GM23248 (cell line): ENCODE data around the gene CDH8. TPM values are rescaled to one million over a fixed set of nuclear protein-coding genes. Genes with fewer than 3 reads are reported as not detected.

Experiments
- DNase-seq: peaks from one replicate; pipeline ENCODE4 v3.0.0-alpha.2; 2015
- H2AFZ ChIP-seq: fragments of 200-600 bp; sonication (generic); 2 replicates; pipeline ENCODE4 v1.6.1; 2016; ENCODE audit warnings: antibody characterized with exemption
- H3F3A ChIP-seq: fragments of 200-600 bp; sonication (generic); 2 replicates; pipeline ENCODE4 v1.6.1; 2016; ENCODE audit warnings: mild to moderate bottlenecking, antibody characterized with exemption, mixed run types; ENCODE audit not compliant: insufficient read depth
- H3K27ac ChIP-seq: fragments of 200-600 bp; sonication (generic); 2 replicates; pipeline ENCODE4 v1.5.1; 2016; ENCODE audit warnings: mild to moderate bottlenecking
- H3K27me3 ChIP-seq: fragments of 200-600 bp; sonication (generic); replicated peaks from 2 replicates; pipeline ENCODE4 v1.6.1; 2016; ENCODE audit warnings: mild to moderate bottlenecking; ENCODE audit not compliant: insufficient read depth
- H3K36me3 ChIP-seq: fragments of 200-600 bp; sonication (generic); 2 replicates; pipeline ENCODE4 v1.6.1; 2016; ENCODE audit warnings: low read depth, mild to moderate bottlenecking
- H3K4me1 ChIP-seq: fragments of 200-600 bp; sonication (generic); 2 replicates; pipeline ENCODE4 v1.6.1; 2016; ENCODE audit warnings: mild to moderate bottlenecking; ENCODE audit not compliant: insufficient read depth
- H3K4me2 ChIP-seq: fragments of 200-600 bp; sonication (generic); one replicate; pipeline ENCODE4 v1.6.1; 2016; ENCODE audit warnings: mild to moderate bottlenecking; ENCODE audit not compliant: unreplicated experiment
- H3K4me3 ChIP-seq: fragments of 200-600 bp; sonication (generic); 2 replicates; pipeline ENCODE4 v1.5.1; 2016; ENCODE audit warnings: mild to moderate bottlenecking
- H3K79me2 ChIP-seq: fragments of 200-600 bp; sonication (generic); 2 replicates; pipeline ENCODE4 v1.6.1; 2016; ENCODE audit warnings: mild to moderate bottlenecking; ENCODE audit not compliant: insufficient read depth
- H3K9ac ChIP-seq: fragments of 200-600 bp; sonication (generic); 2 replicates; pipeline ENCODE4 v1.6.1; 2016; ENCODE audit warnings: mild to moderate bottlenecking
- H3K9me2 ChIP-seq: fragments of 200-600 bp; sonication (generic); 2 replicates; pipeline ENCODE4 v1.6.1; 2016; ENCODE audit warnings: mixed run types, mild to moderate bottlenecking, moderate library complexity; ENCODE audit not compliant: insufficient read depth
- H3K9me3 ChIP-seq: fragments of 200-600 bp; sonication (generic); one replicate; pipeline ENCODE4 v1.6.1; 2017; ENCODE audit warnings: low read depth
- H4K20me1 ChIP-seq: fragments of 200-600 bp; sonication (generic); 2 replicates; pipeline ENCODE4 v1.6.0; 2016; ENCODE audit not compliant: insufficient read depth
- EZH2 ChIP-seq: fragments of 200-600 bp; sonication (generic); IDR thresholded peaks from 2 replicates; pipeline ENCODE4 v1.6.1; 2018; ENCODE audit warnings: antibody characterized with exemption, mild to moderate bottlenecking; ENCODE audit not compliant: insufficient read depth, poor library complexity, severe bottlenecking
- EZH2phosphoT487 ChIP-seq: fragments of 200-600 bp; sonication (generic); IDR thresholded peaks from 2 replicates; pipeline ENCODE4 v1.6.1; 2018; ENCODE audit warnings: antibody characterized with exemption, moderate library complexity, mild to moderate bottlenecking, low read depth; ENCODE audit not compliant: insufficient read depth
- WGBS, 2 experiments: methylation state at CpG; one replicate each; pipeline ENCODE4 v1.1.6; 2015 to 2017; ENCODE audit warnings: low lambda C conversion rate in 2 of 2, low coverage in 1 of 2; ENCODE audit errors: missing lambda C conversion rate in 2 of 2; 5-methylcytosine and 5-hydroxymethylcytosine counted together
- in situ Hi-C: fragments of 300-500 bp; cut with MboI; formaldehyde crosslinking; loops from 2 replicates; pipeline ENCODE4 v1.15.0; 2020
- polyA plus RNA-seq: library from polyadenylated mRNA; unstranded; fragments of >200 nt; fragmentation: Nextera tagmentation; extraction: Ambion mirVana; gene quantifications from 2 replicates; pipeline ENCODE4 v1.2.1, GENCODE V29; 2016
- total RNA-seq: library from RNA; depleted of rRNA; stranded (reverse); fragments of >200 nt; shearing (Covaris generic); gene quantifications from 2 replicates; pipeline ENCODE4 v1.2.3, GENCODE V29; 2014

The CDH8 gene
- total and polyA plus RNA-seq, 2 experiments from 2014 or later, result not detected

DNA sequence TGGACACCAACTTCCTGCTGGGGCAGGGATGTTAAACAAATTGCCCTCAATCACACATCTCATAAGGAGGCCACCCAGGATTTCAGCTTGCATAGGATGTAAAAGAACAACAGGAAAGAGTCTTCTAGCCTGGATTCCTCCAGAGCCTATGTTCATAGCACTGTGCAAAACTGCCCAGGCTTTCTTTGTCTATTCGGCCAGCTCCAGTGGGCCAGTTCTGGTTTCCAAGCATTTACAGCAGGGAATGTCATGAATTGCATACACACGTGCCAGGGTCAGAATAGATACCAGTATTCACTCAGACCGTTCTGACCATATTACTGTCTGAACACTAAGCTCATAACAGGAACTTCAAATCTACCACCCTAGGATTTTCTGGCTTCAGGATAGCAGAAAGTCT is 273.2 kb downstream of the CDH8 start:
- H3K27me3 ChIP-seq, result no peaks in the 10 kb centered on the region
- H4K20me1 ChIP-seq, result no peaks in the 10 kb centered on the region
- no peaks in the 10 kb centered on the region for H3K9me3 ChIP-seq
- H3K27ac ChIP-seq, result no peak overlapping the region
- TF ChIP-seq EZH2phosphoT487 (no peak), EZH2 (no peak)
- WGBS, 2 experiments, result 18 to 29% methylated on average over 3 of the region's 3 CpGs
- H3K4me2 ChIP-seq, result no peak overlapping the region
- H3F3A ChIP-seq, result no peaks in the 10 kb centered on the region
- H3K79me2 ChIP-seq, result no peaks in the 10 kb centered on the region
- no peak overlapping the region for H3K4me3 ChIP-seq
- no peaks in the 10 kb centered on the region for H3K36me3 ChIP-seq
- H2AFZ ChIP-seq, result no peak overlapping the region
- H3K4me1 ChIP-seq, result no peaks in the 10 kb centered on the region
- H3K9ac ChIP-seq, result no peak overlapping the region
- in situ Hi-C loops, result no loop called here
- no peaks in the 10 kb centered on the region for H3K9me2 ChIP-seq
- DNase-seq, result no peak

DNA sequence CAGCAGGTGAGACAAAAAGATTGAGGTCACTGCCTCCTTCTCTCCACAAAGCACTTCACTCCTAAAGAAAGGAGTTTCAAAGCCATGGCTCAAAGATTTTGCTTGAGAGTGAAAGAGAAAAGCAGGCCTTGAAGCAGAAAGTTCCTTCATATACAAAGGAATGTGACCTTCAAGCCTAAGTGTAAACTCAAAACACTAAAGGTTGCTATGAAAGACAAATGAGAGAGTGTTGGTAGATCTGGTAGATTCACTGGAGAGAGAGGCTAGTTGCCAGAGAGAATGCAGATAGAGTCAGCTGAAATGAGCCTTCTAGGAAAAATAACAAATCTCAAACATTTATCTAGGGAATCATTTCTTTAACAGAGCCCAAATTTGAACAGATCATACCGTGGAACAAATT is 305.2 kb downstream of the CDH8 start:
- DNase-seq, result no peak
- Histone ChIP-seq H3K9ac (no peak overlapping the region), H3K36me3 (no peaks in the 10 kb centered on the region), H3K27me3 (no peaks in the 10 kb centered on the region), H3K79me2 (no peaks in the 10 kb centered on the region), H3K9me2 (no peaks in the 10 kb centered on the region), H2AFZ (no peak overlapping the region), H3K4me1 (no peaks in the 10 kb centered on the region), H4K20me1 (no peaks in the 10 kb centered on the region), H3K4me3 (no peak overlapping the region), H3K27ac (no peak overlapping the region), H3F3A (no peaks in the 10 kb centered on the region), H3K9me3 (no peaks in the 10 kb centered on the region), H3K4me2 (no peak overlapping the region)
- WGBS, 2 experiments, result 20 to 61% methylated on average over 1 of the region's 1 CpG
- no peak for TF ChIP-seq EZH2phosphoT487
- no peak for TF ChIP-seq EZH2
- in situ Hi-C loops, result no loop called here

GRCh38 chr16:61726701-61727100 is 309.5 kb downstream of the CDH8 start:
- Histone ChIP-seq H3K27ac (no peak overlapping the region), H3K36me3 (no peaks in the 10 kb centered on the region), H3K4me3 (no peak overlapping the region), H3F3A (no peaks in the 10 kb centered on the region), H3K9me3 (no peaks in the 10 kb centered on the region), H4K20me1 (no peaks in the 10 kb centered on the region), H3K4me2 (no peak overlapping the region), H2AFZ (no peak overlapping the region), H3K9ac (no peak overlapping the region), H3K9me2 (no peaks in the 10 kb centered on the region), H3K27me3 (no peaks in the 10 kb centered on the region), H3K4me1 (no peaks in the 10 kb centered on the region), H3K79me2 (no peaks in the 10 kb centered on the region)
- TF ChIP-seq EZH2 (no peak), EZH2phosphoT487 (no peak)
- 18 to 19% methylated on average over 3 of the region's 3 CpGs for WGBS, 2 experiments
- DNase-seq, result no peak
- in situ Hi-C loops, result no loop called here

DNA sequence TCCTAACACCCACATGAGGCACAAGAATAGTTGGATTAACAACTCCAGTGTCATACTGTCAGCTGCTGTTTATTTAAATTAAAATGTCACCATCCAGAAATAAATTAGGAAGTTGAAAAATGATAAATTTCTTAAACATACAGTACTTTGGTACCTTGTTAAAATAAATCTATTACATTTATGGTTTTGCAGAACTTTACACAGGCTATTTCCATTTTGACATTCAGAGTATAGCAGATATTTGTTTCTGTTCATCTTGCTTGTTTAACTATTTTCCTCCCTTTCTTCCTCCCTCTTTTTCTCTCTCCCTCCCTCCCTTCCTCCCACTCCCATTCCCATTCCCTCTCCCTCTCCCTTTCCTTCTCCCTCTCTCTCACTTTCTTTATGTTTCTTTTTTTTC is 310.1 kb downstream of the CDH8 start:
- H3K79me2 ChIP-seq, result no peaks in the 10 kb centered on the region
- H3K36me3 ChIP-seq, result no peaks in the 10 kb centered on the region
- H3K4me2 ChIP-seq, result no peak overlapping the region
- no peak overlapping the region for H2AFZ ChIP-seq
- H3K4me3 ChIP-seq, result no peak overlapping the region
- H3F3A ChIP-seq, result no peaks in the 10 kb centered on the region
- DNase-seq, result no peak
- H3K27ac ChIP-seq, result no peak overlapping the region
- no peak overlapping the region for H3K9ac ChIP-seq
- in situ Hi-C loops, result no loop called here
- H3K4me1 ChIP-seq, result no peaks in the 10 kb centered on the region
- no peaks in the 10 kb centered on the region for H3K9me3 ChIP-seq
- TF ChIP-seq EZH2 (no peak), EZH2phosphoT487 (no peak)
- H4K20me1 ChIP-seq, result no peaks in the 10 kb centered on the region
- H3K27me3 ChIP-seq, result no peaks in the 10 kb centered on the region
- H3K9me2 ChIP-seq, result no peaks in the 10 kb centered on the region

DNA sequence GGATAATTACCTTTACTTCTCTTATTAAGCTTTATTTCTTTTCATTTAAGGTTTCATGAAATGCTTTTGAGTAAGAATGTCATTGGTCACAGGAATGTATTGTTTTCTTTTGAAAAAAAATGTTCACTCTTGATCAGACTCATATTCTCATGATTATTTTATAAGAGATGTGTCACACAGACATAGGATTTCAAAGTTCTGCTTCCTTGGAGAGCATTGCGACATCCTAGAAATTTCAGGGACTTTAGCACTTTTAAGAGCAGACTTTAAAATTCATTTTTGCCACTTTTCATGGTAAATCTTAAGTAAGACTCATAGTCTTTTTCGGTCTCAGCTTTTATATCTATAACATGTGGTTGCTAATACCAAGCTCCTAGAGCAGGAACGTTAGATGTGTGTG is 314.7 kb downstream of the CDH8 start:
- no peak for TF ChIP-seq EZH2phosphoT487
- no peak for TF ChIP-seq EZH2
- 21 to 26% methylated on average over 3 of the region's 3 CpGs for WGBS, 2 experiments
- Histone ChIP-seq H3K4me3 (no peak overlapping the region), H3K9me2 (no peaks in the 10 kb centered on the region), H3F3A (no peaks in the 10 kb centered on the region), H3K9ac (no peak overlapping the region), H3K79me2 (no peaks in the 10 kb centered on the region), H3K27me3 (no peaks in the 10 kb centered on the region), H3K9me3 (no peaks in the 10 kb centered on the region), H3K27ac (no peak overlapping the region), H3K4me1 (no peaks in the 10 kb centered on the region), H3K36me3 (no peaks in the 10 kb centered on the region), H3K4me2 (no peak overlapping the region), H2AFZ (no peak overlapping the region), H4K20me1 (no peaks in the 10 kb centered on the region)
- in situ Hi-C loops, result no loop called here
- DNase-seq, result no peak
